GM18867 (cell line): ENCODE data around the gene ACACB.

ENCODE experiments used
- ATAC-seq: cut with Tn5 transposase; IDR thresholded peaks from one replicate; pipeline ENCODE4 v1.9.1; 2021; ENCODE audit warnings: mild to moderate bottlenecking, moderate library complexity; ENCODE audit not compliant: unreplicated experiment

Gene ACACB

DNA sequence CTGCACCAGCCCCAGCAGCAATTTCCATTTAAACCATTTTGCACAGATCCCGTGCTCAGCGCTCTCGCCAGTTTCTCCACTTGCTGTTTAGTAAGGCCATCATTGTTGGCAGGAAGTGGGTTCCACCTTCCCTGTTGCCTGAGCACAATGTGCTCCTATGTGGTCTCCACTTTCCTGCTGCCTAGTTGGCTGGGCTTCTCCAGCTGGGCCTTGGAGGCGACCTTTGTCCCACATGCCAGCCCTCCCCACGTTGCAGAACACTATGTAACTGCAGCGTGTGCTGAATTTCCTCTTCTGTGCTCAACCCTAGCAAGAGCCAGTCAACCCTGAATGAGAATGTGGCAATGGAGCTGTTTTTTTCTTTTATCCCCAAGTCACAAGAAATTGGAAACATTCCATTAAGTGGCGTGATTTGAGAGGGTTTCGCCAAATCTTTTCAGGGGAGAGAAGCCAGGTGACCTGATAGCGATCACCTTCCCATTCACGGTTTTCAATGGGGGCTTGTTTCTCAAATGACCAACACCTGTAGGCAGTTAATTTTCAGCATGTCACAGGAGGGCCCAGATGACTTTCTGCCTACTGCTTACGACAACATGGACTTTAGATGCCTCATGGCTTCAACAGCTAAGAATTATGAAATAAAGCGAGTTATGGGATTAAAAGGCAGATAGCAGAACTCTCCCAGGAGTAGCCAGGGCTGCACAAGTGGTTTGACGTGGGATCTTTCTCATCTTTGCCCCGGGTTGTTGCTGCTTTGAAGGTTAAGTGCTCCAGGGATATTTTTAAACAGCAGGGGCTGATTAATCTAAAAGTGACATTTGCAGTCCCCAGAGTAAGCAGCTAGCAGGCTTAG is at the start of gene ACACB:
Gene ACACB (plus strand): TSS at position 830 of the 853 bp plus-strand sequence. CDS start 22,819 bp downstream, outside the sequence.
- ATAC-seq: no peak

DNA sequence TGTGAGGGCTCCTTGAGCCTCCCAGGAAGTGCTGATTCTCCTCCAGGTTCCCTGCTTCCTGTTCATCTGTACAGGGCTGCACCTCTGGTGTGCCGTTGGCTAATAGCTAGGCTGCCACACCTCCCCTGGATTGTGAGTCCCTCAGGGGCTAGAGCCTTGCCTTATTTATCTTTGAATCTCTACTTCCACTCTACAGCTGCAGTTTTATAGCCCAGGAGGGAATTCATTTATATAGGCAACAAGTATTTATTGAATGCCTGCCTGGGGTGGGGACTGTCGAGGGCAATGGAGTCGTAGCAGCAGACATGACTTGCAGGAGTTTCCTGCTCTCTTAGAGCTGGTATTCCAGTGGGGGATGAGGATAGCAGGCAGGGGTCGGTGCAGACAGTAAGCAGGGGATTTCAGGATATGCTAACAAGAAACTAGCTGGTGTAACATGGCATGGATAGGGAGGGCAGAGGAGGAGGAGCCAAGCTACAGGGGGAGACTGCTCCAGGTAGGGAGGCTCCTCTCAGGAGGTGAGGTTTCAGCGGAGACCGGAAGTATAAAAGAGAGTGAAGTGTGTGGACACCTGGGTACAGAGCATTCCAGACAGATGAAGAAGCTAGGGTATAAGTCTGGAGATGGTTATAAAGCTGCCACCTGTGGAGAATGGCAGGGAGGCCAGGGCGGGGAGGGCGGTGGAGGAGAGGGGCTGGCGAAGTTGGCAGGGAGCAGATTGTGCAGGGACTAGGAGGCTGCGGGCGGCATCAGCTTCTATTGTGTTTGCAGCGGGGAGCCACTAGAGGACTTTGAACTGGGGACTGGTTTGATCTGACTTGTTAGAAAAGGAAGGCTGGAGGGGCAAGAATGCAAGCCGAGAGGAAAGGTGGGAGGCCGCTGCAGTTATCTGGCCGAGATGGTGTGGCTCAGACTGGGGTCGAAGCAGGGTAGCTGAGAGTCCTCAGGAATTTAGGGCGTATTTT is 46.8 kb upstream of the ACACB start:
- no peak for ATAC-seq

DNA sequence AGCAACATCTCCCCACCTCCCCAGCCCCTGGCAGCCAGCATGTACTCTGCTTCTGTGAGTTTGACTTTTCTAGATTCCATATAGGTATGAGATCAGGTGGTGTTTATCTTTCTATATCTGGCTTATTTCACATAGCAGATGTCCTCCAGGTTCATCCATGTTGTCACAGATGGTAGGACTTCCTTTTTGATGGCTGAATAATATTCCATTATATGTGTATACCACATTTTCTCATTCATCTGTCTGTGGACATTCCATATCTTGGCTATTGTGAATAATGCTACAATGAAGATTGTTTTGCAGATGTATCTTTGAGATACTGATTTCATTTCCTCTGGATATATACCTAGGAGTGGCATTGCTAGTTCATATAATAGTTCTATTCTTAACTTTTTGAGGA is 41.5 kb upstream of the ACACB start:
- ATAC-seq: no peak

DNA sequence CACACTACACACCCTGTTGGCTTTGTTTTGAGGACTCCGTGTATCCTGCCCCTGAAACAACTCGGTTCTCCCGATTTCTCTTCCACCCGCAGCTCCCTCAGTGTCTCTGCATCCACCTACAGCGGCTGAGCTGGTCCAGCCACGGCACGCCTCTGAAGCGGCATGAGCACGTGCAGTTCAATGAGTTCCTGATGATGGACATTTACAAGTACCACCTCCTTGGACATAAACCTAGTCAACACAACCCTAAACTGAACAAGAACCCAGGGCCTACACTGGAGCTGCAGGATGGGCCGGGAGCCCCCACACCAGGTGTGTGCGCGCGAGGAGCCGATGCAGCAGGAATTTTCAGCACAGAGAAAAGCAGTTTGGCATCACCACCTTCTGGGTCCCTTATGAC is 33.6 kb upstream of the ACACB start:
- no peak for ATAC-seq

DNA sequence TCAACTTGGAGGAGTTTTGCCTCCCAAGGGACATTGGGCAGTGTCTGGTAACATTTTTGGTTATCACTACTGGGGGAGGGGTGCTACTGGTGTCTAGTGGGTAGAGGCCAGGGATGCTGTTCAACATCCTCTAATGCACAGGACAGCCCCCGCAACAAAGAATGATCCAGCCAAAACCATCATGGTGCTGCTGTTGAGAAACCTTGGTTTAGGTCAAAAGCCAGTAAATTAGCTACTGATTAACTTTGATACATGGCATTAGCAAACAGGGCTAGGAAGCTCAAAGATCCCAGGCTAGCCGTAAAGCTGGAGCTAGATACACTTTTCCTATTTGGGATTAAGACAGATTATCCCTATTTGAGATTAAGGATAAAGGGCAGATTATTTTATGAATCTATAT is 32.0 kb upstream of the ACACB start:
- no peak for ATAC-seq

DNA sequence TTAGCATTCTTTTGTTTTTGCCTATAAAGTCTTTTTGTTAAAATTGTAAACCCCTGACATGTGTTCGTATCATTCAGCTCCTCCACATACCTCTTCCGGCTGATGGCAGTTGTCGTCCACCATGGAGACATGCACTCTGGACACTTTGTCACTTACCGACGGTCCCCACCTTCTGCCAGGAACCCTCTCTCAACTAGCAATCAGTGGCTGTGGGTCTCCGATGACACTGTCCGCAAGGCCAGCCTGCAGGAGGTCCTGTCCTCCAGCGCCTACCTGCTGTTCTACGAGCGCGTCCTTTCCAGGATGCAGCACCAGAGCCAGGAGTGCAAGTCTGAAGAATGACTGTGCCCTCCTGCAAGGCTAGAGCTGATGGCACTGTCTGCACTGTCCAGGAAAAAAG is 30.8 kb upstream of the ACACB start:
- ATAC-seq: no peak

DNA sequence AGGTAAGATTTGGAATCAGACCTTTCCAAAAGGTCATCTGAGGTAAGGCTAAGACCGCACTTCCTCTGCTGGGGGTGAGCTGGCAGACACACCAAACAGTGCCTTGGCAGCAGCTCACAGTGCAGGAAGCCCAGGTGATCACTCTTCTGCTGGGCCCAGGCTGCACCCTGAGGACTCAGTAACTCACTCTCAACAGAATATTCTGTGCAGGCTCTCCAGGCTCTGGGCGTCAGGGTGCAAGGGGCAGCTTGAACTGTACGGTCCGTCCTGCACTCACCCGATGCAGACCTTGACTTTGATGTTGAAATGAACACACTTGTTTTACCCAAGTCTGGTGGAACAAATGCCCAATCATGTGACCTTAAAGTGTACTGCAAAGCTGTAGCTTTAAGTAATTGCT is 29.1 kb upstream of the ACACB start:
- no peak for ATAC-seq

DNA sequence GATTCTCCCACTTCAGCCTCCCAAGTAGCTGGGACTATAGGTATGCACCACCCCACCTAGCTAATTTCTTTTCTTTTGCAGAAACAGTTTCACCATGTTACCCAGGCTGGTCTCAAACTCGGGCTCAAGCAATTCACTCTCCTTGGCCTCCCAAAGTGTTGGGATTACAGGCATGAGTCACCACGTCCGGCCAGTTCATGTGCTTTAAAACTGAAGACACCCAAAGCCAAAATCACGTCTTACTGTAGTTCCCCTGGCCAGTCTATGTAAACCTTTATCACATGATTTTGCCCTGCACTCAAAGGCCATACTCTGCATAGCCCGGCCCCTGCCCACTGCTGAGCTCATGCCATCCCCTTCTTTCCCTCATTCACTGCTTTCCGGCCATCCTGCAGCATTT is 27.6 kb upstream of the ACACB start:
- ATAC-seq: no peak

DNA sequence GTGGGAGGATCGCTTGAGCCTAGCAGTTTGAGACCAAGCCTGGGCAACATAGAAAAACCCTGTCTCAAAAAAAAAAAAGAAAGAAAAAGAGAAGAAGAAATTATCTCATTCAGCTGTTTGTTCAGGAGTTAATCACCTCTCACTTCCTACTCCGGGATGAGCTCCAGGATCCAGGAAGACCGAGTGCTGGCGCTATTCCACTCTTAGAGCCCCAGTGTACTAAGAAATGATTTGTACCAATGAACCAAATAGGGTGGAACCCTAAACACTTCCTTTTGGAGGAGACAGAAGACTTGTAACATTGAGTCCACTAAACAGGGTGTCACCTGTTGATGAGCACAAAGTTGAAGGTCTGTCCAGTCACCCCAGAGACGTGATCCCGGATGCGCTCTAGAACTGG is 26.7 kb upstream of the ACACB start:
- no peak for ATAC-seq

DNA sequence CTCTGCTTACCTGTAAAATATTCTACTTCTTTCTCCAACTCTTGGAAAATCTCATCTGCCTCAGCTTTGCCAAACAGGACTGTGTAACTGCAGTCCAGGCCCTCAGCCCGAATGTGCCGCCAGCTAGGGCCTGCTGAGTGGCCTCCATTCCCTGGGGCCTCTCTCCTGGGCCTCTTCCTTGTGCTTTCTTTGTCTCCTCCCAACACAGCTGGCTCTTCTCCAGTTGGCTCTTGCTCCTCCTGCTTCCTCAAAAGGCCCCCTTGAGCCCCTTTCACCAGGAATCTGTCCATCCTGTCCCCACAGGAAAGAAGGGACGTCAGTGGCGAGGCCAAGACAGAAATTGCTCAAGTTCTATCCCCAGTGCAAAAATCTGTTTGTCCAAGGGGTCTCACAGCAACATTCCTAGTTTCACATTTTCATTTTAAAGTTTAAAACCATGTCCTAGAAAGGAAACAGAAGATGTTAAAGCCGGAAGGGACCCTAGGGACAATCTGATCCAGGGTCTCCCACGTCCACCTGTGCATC is 23.8 kb upstream of the ACACB start:
- no peak for ATAC-seq

DNA sequence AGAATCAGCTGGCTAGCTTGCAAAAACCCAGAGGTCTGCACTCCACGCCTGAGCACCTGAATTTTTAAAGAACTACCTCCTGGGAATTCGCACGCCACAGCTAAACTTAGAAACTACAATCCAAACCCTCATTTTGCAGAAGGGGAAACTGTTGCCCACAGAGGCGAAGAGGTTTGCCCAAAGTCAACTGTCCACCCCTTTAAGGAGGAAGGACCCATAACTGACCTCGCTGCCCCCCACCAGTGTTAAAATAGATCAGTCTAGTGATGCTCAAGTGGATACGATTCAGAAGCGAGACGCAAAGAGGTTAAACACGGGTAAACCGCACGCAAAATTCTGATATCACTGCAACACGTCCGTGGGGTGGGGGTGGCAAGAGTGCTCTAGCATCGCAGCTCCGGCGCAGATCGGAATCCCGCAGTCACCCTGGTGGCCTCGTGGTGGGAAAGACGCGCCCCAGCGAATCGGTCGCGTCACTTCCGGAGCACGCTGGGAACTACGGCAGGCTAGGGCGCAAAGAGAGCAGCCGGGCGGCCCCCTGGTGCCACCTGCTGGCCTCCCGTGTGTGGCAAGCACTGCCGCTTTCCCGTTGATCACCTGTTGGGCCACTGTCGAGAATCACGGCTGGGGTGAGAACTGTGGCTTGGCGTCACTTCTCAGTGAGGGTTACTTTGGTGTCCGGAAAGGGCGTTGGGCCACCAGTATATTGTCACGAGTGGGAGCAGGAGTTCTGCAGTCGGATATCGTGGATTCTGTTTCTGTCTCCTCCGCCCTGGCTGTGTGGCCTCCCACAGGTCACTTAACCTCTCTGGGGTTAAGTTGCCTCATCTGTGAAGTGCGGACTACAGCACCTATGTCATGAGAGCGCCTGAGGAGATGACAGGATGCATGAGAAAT is 23.1 kb upstream of the ACACB start, which contains the start of gene ALKBH2:
Gene ALKBH2 (minus strand): TSS at position 451 of the 897 bp plus-strand sequence. CDS start 686 bp downstream, outside the sequence.
- ATAC-seq: peak; percentile 64

DNA sequence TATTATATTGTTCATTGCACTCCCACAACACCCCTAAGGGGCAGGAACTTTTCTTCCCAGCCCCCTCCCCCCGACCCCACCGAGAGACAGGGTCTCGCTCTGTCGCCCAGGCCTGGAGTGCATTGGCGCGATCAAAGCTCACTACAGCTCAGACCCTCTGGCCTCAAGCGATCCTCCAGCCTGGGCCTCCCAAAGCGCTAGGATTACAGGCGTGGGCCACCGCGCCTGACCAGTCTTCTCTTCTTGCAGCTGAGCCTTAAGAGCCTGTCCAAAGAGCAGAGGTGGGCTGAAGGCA is 19.3 kb upstream of the ACACB start:
- no peak for ATAC-seq

DNA sequence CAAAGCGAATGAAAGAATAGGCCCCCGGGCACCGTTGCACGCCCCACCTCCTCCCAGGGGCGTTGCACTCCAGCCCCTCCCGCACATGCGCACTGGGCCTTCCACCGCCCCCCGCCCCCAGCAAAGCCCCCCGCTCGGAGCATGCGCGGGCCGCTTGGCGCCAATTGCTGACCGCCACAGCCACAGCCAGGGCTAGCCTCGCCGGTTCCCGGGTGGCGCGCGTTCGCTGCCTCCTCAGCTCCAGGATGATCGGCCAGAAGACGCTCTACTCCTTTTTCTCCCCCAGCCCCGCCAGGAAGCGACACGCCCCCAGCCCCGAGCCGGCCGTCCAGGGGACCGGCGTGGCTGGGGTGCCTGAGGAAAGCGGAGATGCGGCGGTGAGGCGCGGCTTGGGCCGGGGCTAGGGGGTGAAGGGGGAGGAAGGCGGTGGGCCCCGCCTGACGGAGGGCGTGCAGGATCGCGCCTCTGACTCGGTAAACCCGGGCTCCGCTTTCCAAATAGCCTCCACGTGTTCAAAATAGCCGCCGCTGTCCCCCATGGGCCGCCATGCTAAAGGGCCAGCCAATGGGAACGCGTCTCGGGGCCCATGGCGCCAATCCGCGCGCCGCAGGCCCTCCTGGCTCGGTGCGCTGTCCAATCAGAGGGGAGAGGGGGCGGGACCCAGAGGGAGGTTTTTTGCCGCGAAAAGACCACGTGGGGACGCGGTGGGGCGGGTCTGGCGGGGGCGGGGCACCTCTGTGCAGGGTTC is 18.8 kb upstream of the ACACB start, which contains the start of gene UNG:
Gene UNG (plus strand): TSS at position 163 of the 748 bp plus-strand sequence. CDS start 83 bp downstream, at position 246.
- peak; percentile 89 for ATAC-seq

DNA sequence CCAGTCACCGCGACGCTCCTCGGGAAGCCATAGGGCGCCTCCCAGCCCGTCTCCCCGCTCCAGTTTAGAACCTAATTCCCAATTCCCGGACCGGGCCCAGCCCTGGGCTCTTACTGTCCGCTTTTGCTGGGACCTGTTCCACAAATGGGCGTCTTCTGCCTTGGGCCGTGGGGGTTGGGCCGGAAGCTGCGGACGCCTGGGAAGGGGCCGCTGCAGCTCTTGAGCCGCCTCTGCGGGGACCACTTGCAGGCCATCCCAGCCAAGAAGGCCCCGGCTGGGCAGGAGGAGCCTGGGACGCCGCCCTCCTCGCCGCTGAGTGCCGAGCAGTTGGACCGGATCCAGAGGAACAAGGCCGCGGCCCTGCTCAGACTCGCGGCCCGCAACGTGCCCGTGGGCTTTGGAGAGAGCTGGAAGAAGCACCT is 18.2 kb upstream of the ACACB start:
- peak; percentile 24 for ATAC-seq

DNA sequence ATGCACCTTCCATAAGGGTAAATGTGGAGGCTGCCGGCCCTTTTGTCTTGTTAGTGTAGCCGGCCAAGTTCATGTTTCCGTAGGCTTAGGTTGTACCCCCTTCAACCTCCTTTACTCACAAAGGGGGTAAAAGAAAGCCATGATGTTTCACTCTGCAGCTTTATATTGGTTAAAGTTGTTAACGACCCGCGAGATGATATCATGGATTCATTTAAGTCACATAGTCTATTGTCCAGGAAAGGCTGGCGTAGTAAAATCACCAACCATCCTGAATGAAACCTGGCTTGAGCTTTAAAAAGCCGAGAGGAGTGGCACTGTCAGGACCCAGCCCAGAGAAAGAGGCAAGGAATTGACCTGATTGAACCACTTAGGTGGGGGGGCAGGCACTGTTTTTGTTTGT is 17.7 kb upstream of the ACACB start:
- ATAC-seq: no peak

DNA sequence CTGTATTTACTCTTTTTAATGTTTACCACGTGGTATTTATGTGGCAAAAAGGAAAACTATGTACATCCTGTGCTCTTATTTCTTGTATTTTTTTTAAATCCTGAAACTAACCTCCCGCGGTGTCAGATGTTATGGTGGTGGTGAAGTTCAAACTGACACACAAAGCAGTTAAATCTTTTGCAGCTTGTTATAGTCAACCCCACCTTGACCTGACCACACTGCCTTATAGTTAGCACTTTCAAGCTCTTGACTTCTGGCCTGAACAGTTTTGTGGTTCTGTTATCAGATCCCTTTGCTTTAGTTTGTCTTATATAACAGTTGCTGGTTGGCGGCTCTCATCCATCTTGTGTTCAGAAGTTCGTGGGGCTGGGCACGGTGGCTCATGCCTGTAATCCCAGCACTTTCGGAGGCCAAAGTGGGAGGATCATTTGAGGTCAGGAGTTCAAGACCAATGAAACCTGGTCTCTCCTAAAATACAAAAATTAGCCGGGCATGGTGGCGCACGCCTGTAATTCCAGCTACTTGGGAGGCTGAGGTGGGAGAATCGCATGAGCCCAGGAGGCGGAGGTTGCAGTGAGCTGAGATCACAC is 16.9 kb upstream of the ACACB start:
- ATAC-seq: no peak

DNA sequence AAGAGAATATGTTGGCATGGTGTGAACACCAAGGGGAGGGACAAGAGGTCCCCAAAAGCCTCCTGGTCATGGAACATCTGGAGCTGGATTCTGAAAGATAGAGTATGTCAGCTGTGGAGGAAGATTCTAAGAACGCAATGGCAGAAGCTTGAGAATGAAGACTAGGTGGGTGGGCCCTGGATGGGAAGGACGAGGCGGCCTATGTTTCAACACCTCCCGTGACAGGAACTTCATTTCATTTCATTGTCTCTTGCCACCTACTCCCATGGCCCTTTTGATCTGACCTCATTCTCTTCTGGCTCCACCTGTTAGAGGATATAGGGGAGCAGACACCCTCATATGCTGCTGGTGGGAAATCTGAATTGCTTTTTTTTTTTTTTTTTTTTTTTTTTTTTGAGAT is 15.6 kb upstream of the ACACB start:
- ATAC-seq: no peak

DNA sequence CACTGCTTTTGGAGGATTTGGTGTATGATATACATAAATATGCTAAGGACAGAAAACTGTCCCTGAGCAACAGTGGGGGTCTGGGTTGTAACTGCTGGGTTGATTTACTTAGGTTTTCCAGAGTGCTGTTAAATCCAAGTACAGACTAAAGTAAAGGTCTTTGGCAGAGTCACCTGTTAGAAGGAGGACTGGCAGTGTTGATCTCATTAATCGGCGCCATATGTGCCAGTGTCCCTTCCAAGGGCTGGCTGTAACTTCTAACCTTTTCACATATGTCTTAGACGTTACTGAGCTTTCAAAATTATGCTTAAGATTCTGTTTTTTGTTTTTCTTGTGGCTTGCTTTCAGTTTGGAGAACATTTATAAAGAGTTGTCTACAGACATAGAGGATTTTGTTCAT is 13.9 kb upstream of the ACACB start:
- ATAC-seq: no peak

DNA sequence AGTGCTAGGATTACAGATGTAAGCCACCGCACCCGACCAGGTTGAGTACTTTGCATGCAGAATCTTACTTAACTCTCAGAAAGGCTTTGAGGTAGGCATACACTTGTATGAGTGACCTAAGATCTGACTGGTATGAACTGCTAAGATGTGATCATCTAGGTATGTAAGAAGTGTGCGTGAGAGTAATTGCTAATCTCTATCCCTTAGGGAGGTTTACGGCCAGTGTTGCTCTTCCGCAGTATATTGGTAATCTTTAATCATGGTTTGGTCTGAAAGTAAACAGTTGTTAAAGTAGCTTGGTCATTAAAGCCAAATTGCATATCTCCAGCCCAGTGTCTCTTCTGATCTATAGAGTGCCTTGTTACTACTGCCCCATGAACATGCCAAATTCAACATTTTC is 11.2 kb upstream of the ACACB start:
- no peak for ATAC-seq
